ENCODE data around the gene INSIG1.

DNA sequence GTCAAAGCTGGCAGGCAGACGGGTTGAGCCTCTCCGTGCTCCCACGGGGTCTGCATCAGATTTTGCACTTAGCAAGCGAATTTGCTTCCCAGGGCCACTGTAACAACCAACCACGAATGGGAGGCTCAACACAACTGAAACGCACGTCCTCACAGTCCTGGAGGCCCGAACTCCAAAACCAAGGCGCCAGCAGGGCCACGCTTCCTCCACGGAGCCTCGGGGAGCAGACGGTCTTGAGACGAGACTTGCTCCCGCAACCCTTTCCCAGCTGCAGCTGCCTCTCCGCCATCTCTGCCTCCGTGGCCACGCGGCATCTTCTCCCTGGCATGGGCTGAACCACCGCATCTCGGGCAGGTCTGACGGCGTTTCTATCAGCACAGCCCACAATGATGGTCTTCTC, 30.2 kb upstream of the INSIG1 start:
- TF ChIP-seq EZH2phosphoT487 (IDR thresholded peaks at IDR 0.05; ENCODE audit: low read length), result no peak
- TF ChIP-seq, protein P1, sequence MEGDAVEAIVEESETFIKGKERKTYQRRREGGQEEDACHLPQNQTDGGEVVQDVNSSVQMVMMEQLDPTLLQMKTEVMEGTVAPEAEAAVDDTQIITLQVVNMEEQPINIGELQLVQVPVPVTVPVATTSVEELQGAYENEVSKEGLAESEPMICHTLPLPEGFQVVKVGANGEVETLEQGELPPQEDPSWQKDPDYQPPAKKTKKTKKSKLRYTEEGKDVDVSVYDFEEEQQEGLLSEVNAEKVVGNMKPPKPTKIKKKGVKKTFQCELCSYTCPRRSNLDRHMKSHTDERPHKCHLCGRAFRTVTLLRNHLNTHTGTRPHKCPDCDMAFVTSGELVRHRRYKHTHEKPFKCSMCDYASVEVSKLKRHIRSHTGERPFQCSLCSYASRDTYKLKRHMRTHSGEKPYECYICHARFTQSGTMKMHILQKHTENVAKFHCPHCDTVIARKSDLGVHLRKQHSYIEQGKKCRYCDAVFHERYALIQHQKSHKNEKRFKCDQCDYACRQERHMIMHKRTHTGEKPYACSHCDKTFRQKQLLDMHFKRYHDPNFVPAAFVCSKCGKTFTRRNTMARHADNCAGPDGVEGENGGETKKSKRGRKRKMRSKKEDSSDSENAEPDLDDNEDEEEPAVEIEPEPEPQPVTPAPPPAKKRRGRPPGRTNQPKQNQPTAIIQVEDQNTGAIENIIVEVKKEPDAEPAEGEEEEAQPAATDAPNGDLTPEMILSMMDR (IDR thresholded peaks at IDR 0.05; ENCODE audit: low read length), result no peak
